Thyroid gland (tissue), 4 donors: ENCODE results near the gene IMPDH1. TPM values are rescaled to one million over a fixed set of nuclear protein-coding genes. Genes with fewer than 3 reads are reported as not detected.

ENCODE experiments used
- DNase-seq, 2 donors: peaks; one replicate each; pipeline ENCODE4 v3.0.0-alpha.2; 2019
- H3K27ac ChIP-seq, 3 donors: fragments of 200-600 bp; sonication (generic); 1 replicate in 2 of 3; 2 replicates in 1 of 3; pipeline ENCODE4 v1.5.1; 2016 to 2019; ENCODE audit warnings: mild to moderate bottlenecking in 1 of 3, moderate library complexity in 1 of 3
- H3K27me3 ChIP-seq: fragments of 200-600 bp; sonication (generic); one replicate; pipeline ENCODE4 v1.5.1; 2019
- H3K36me3 ChIP-seq, 2 donors: fragments of 200-600 bp; sonication (generic); one replicate each; pipeline ENCODE4 v1.5.1; 2016 to 2019
- H3K4me1 ChIP-seq, 2 donors: fragments of 200-600 bp; sonication (generic); one replicate each; pipeline ENCODE4 v1.5.1; 2017 to 2019
- H3K4me3 ChIP-seq, 3 donors: fragments of 200-600 bp; sonication (generic); replicated peaks in 1 of 3; 1 replicate in 2 of 3; 2 replicates in 1 of 3; pipeline ENCODE4 v1.5.1; 2016; ENCODE audit warnings: mild to moderate bottlenecking in 1 of 3
- H3K9me3 ChIP-seq: fragments of 200-600 bp; sonication (generic); one replicate; pipeline ENCODE4 v1.5.1; 2017
- CTCF ChIP-seq, 6 experiments: fragments of 200-600 bp in 3 of 6; fragments of 450-650 bp in 3 of 6; sonication (generic) in 3 of 6; IDR thresholded peaks; one replicate each; pipeline ENCODE4 v1.5.1; 2016 to 2019; ENCODE audit warnings: antibody characterized with exemption in 6 of 6, mild to moderate bottlenecking in 2 of 6, inconsistent platforms in 1 of 6, moderate library complexity in 1 of 6
- POLR2A ChIP-seq, 2 donors: fragments of 450-650 bp; IDR thresholded peaks; one replicate each; pipeline ENCODE4 v1.6.1; 2017; ENCODE audit warnings: antibody characterized with exemption in 2 of 2, mild to moderate bottlenecking in 2 of 2, moderate library complexity in 1 of 2
- WGBS, 2 donors: methylation state at CpG; one replicate each; pipeline ENCODE4 v1.1.5; 2017; 5-methylcytosine and 5-hydroxymethylcytosine counted together
- intact Hi-C: fragments of 100-400 bp; cut with DNase I; formaldehyde crosslinking; loops from one replicate; pipeline ENCODE4 v1.15.1; 2023
- total RNA-seq, 4 donors: library from RNA; depleted of rRNA; stranded (reverse); fragments of >200 nt; gene quantifications; one replicate each; pipeline ENCODE4 v1.2.3, GENCODE V29; 2016

Gene IMPDH1
- total RNA-seq, 4 donors from 2014 or later: 12.3 to 37.9 (median 22.9) TPM

- WGBS, 2 donors: 66 to 68% methylated on average over 4 of the region's 4 CpGs
- TF ChIP-seq CTCF (IDR thresholded peaks at IDR 0.05) (no peak), POLR2A (IDR thresholded peaks at IDR 0.05) (no peak)
- intact Hi-C loops: no loop called here
- no peak overlapping the region for H3K27ac ChIP-seq
- H3K4me3 ChIP-seq: no peak overlapping the region
- DNase-seq: no peak
- no peaks in the 10 kb centered on the region for H3K36me3 ChIP-seq
- H3K9me3 ChIP-seq: no peaks in the 10 kb centered on the region
- no peaks in the 10 kb centered on the region for H3K27me3 ChIP-seq
- H3K4me1 ChIP-seq: no peaks in the 10 kb centered on the region
Observed at GRCh38 chr7:128434413-128435326, 24.9 kb upstream of the IMPDH1 start.

GRCh38 chr7:128431754-128432153 is 22.0 kb upstream of the IMPDH1 start:
- 74 to 77% methylated on average over 2 of the region's 2 CpGs for WGBS, 2 donors
- H3K9me3 ChIP-seq: no peaks in the 10 kb centered on the region
- H3K36me3 ChIP-seq: no peaks in the 10 kb centered on the region
- DNase-seq: no peak
- intact Hi-C loops: no loop called here
- H3K4me3 ChIP-seq: no peak overlapping the region
- no peak overlapping the region for H3K27ac ChIP-seq
- no peaks in the 10 kb centered on the region for H3K4me1 ChIP-seq
- H3K27me3 ChIP-seq: no peaks in the 10 kb centered on the region
- no peak for TF ChIP-seq POLR2A (IDR thresholded peaks at IDR 0.05)
- no peak for TF ChIP-seq CTCF (IDR thresholded peaks at IDR 0.05)

- no peaks in the 10 kb centered on the region for H3K4me1 ChIP-seq
- DNase-seq: no peak
- no peak overlapping the region for H3K27ac ChIP-seq
- no peak for TF ChIP-seq CTCF (IDR thresholded peaks at IDR 0.05)
- TF ChIP-seq POLR2A (IDR thresholded peaks at IDR 0.05): no peak
- 62 to 70% methylated on average over 1 to 4 of the region's 6 CpGs for WGBS, 2 donors
- intact Hi-C loops: no loop called here
- H3K9me3 ChIP-seq: no peaks in the 10 kb centered on the region
- H3K27me3 ChIP-seq: no peaks in the 10 kb centered on the region
- H3K36me3 ChIP-seq: no peaks in the 10 kb centered on the region
- no peak overlapping the region for H3K4me3 ChIP-seq
Observed at GRCh38 chr7:128431221-128431620, 21.4 kb upstream of the IMPDH1 start.

GRCh38 chr7:128430207-128430606 is 20.4 kb upstream of the IMPDH1 start:
- WGBS, 2 donors: 72 to 82% methylated on average over 3 of the region's 3 CpGs
- H3K36me3 ChIP-seq: no peaks in the 10 kb centered on the region

More at GRCh38 chr7:128430207-128430606, 20.4 kb upstream of the IMPDH1 start:
- intact Hi-C loops: no loop called here
- TF ChIP-seq CTCF (IDR thresholded peaks at IDR 0.05) (no peak), POLR2A (IDR thresholded peaks at IDR 0.05) (no peak)
- H3K27ac ChIP-seq: no peak overlapping the region
- no peaks in the 10 kb centered on the region for H3K27me3 ChIP-seq
- no peak for DNase-seq
- H3K9me3 ChIP-seq: no peaks in the 10 kb centered on the region
- no peaks in the 10 kb centered on the region for H3K4me1 ChIP-seq
- H3K4me3 ChIP-seq: no peak overlapping the region
